SIG-M5 treated with dmso at 0.1 percent for 504 hours (cell line): Measurements from ENCODE around the gene ARL2BP.
A peak's percentile ranks its signal among the peaks of the same experiment; 100 is the strongest.

Experiments used
- DNase-seq: peaks from one replicate; lab custom pipeline; 2025; ENCODE audit not compliant: unreplicated experiment; lab: John Stamatoyannopoulos, UW

ARL2BP gene

GRCh38 chr16:57235128-57236021 is 9.7 kb upstream of the ARL2BP start:
- DNase-seq: peak; percentile 72

DNA sequence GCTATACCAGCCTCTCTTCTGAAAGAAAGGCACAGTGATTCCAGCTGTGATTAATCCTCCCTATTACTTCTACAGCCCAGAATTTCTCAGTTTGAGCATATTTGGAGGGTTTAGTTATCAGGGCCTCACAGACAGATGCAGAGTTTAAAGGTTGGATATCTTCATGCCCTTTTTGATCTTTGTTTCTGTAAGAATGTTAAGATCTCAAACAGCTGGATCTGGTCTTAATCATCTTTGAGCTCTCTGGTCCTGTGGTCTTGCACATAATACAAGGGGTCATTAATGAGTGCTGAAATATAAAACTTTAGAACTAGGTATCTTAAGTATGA is 9.1 kb upstream of the ARL2BP start:
- no peak for DNase-seq

DNA sequence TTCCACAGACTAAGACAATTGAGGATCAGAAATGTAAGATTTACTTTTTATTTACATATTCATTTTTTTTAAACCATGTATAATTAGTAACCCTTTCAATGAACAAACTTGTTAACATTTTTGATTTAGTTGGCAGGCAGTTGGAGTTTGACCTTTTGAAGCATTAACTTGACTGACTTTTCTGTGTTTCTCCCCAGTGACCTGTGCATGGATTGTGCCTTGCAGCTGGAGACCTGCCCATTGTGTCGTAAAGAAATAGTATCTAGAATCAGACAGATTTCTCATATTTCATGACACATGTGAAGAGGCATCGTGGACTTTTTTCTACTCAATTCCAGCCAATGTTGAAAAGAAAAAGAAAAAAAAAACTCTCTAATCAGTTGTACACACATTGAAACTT is 6.4 kb upstream of the ARL2BP start:
- DNase-seq: no peak

DNA sequence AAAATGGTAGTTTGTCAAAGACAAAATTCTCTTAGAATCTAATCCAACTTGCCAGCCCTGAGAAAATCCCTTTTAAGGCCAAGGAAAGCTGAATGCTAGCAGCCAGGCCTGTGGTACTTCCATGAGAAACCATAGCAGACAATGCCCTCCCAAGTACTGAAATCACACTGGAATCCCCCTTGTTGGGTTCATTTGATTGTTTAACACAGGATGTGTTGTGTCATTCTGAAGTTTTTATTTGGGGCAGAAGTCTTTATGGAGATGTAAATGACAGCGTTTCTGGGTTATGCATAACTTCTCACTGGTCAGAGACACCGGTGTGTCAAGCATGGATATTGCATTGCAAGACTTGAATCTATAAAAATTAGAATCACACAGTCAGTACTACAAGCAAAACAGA is 6.0 kb upstream of the ARL2BP start:
- DNase-seq: no peak

GRCh38 chr16:57240851-57241250 is 4.2 kb upstream of the ARL2BP start:
- DNase-seq: peak; percentile 77

DNA sequence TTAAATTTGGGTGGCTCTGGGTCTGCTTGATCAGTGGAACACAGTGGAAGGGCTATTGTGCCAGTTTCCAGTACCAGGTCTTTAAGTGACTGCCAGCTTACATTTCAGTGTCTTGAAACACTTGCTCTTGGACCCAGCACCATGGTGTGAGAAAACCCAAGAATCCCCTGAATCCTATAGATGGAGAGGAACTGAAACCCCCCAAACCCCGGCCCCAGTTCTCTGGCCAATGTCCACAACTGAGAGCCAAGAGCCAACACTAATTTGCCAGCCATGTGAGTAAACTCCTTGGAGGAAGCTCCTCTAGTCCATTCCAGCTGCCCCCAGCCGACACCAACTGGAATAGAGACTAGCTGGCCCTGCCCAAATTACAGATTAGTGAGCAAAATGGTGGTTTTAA is 2.4 kb upstream of the ARL2BP start:
- DNase-seq: no peak

- no peak for DNase-seq
Measured at GRCh38 chr16:57244463-57244766, 644 bp upstream of the ARL2BP start.

GRCh38 chr16:57245472-57246113 is 534 bp downstream of the ARL2BP start:
- no peak for DNase-seq

- no peak for DNase-seq
Measured at GRCh38 chr16:57251352-57251751, 6.3 kb downstream of the ARL2BP start.

- DNase-seq: no peak
Measured at GRCh38 chr16:57252148-57252721, 7.2 kb downstream of the ARL2BP start.

DNA sequence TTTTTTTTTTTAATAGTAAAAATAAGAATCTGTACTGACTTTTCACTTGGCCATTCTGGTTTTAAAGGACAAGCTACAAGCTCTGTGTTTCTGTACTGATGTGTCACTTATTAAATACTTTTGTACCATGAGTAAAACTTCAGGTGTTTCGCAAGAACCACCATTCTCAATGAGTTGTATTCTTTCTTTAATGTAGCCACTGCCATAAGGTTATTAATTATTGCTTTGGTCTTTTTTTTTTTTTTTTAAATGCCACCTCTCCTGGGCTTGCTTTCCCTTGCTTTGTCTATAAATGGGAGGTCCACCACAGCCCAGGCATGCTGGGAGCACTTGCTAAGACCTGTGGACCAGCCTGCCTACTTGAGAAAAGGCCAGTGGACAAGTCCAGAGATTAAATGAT is 8.4 kb downstream of the ARL2BP start:
- DNase-seq: no peak

- DNase-seq: no peak
Measured at GRCh38 chr16:57255686-57256415, 10.8 kb downstream of the ARL2BP start.

GRCh38 chr16:57256601-57257395 is 11.7 kb downstream of the ARL2BP start:
- no peak for DNase-seq

GRCh38 chr16:57257455-57258070 is 12.5 kb downstream of the ARL2BP start:
- no peak for DNase-seq

DNA sequence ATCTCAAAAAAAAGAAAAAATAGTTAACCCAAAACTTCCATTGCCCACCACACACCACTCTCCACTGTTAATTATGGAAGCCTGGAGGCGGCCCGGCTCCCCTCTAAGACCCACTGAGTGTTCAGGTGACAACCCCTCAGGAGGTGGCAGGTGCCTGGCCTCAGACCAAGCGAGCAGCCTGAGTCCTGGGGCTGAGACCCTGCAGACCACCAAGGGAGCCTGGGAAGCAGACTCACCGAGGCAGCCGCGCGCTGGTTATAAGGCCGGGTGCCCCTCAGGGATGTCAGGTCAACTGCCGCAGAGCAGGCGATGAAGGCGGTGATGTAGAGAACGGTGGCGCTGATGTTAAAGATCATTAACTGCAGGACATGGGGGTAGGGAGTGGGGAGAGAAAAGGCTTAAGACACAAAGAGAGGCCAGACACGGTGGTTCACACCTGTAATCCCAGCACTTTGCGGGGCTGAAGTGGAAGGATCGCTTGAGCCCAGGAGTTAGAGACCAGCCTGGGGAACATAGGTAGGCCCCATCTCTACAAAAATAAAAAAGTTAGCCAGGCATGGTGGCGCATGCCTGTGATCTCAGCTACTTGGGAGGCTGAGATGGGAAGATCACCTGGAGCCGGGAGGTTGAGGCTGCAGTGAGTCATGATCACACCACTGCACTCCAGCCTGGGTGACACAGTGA is 13.3 kb downstream of the ARL2BP start:
- DNase-seq: no peak

DNA sequence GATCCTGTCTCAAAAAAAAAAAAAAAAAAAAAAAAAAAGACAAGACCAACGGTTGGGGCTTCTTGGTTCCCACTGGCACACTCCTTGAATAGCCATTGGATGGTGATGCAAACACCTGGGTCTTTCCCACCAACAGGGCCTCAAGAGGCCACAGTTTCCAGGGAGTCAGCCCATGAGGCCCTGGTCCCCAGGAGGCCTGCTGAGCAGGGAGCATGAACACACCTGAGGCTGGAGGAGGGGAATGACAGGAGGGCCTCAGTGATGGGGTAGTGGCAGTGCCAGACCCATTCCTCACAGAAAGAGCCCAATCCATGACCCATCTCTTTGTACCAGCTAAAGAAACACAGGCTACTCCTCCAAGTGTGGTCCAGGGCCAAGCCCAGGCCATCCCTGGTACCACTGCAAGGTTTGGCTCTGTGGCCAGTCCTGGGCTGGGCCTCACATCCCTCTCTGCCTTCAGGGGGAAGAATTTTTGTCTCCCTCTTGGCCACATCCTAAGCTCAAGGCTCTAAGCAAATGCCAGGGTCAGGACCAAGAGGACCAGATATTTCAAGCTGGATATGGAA is 13.9 kb downstream of the ARL2BP start:
- DNase-seq: no peak

DNA sequence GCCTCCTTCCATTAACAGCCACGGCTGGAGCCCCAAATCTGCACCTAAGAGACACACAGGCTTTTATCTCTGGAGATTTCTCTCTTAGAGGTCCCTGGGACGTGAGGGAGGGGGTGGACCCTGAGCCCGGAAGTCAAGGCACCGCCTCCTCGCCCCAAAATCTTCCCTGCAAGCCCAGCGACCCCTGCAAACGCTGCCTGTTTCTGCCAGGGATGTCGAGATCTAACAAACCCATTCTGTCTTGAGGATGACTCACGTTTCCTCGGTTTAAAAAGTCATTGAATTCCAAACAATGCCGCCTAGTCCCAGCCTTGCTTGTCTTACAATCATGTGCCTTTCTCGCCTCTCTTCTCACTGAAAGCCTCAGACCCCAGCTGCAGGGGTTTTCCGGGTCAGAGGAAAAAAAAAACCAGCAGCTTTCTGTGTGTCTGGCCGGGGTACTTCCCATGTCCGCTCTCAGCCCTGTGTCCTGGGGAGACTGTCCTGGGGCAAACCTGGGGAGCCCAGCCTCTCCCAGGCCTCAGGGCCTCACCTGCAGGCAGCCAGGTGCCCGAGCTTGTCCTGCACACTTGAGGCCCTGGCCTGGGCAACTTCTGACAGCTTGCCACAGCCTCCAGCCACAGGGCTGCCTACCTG is 15.4 kb downstream of the ARL2BP start:
- DNase-seq: no peak

- DNase-seq: no peak
Measured at GRCh38 chr16:57261806-57262205, 16.7 kb downstream of the ARL2BP start.

GRCh38 chr16:57262841-57263540 is 17.9 kb downstream of the ARL2BP start:
- DNase-seq: no peak
